NB4 (cell line): ENCODE measurements around the gene FEM1B.

ENCODE experiments used
- CTCF ChIP-seq: IDR thresholded peaks from one replicate; pipeline ENCODE4 v1.5.1; 2012; ENCODE audit warnings: low read depth, low read length
- POLR2A ChIP-seq: IDR thresholded peaks from 2 replicates; pipeline ENCODE4 v1.6.1; 2011; ENCODE audit warnings: mild to moderate bottlenecking; ENCODE audit not compliant: insufficient read length; ENCODE audit errors: extremely low read depth
- TF ChIP-seq, protein P1 (sequence below): IDR thresholded peaks from 2 replicates; pipeline ENCODE4 v1.6.1; 2011; ENCODE audit warnings: low read depth, low read length

DNA sequence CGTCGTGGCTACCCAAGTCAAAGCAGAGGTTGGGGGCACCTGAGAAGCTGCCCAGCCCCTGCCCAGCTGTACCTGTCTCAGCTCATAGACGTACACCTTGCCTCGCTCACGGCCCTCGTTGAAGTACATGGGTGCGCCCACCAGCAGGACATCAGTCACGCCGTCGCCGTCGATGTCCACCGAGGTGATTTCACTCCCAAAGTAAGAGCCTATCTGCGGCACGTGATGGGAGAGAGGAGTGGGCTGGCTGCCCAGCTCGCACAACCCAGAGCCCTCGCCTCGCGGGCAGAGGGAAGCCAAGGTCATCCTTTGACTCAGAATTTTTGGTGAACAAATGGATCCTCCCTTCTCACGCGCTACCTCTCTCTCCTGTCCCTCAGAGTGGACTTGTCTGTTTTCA lies 54.7 kb downstream of the FEM1B start:
- TF ChIP-seq CTCF (no peak), POLR2A (no peak)
- TF ChIP-seq, protein P1, sequence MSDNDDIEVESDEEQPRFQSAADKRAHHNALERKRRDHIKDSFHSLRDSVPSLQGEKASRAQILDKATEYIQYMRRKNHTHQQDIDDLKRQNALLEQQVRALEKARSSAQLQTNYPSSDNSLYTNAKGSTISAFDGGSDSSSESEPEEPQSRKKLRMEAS = no peak
